Breast epithelium (tissue), 3 donors: ENCODE data around the gene GPC4.

Experiments used
- POLR2A ChIP-seq: fragments of 450-650 bp; IDR thresholded peaks from one replicate; pipeline ENCODE4 v1.6.1; 2016; ENCODE audit warnings: antibody characterized with exemption, mild to moderate bottlenecking, moderate library complexity
- POLR2AphosphoS5 ChIP-seq, 3 donors: sonication (generic); formaldehyde crosslinking; IDR thresholded peaks; one replicate each; pipeline ENCODE4 v1.6.1; 2017; ENCODE audit warnings: antibody characterized with exemption in 3 of 3
- TF ChIP-seq, protein P1 (sequence below), 3 donors: fragments of 450-650 bp; IDR thresholded peaks; one replicate each; pipeline ENCODE4 v1.5.1; 2016 to 2017; ENCODE audit warnings: antibody characterized with exemption in 3 of 3, mild to moderate bottlenecking in 3 of 3, moderate library complexity in 3 of 3

DNA sequence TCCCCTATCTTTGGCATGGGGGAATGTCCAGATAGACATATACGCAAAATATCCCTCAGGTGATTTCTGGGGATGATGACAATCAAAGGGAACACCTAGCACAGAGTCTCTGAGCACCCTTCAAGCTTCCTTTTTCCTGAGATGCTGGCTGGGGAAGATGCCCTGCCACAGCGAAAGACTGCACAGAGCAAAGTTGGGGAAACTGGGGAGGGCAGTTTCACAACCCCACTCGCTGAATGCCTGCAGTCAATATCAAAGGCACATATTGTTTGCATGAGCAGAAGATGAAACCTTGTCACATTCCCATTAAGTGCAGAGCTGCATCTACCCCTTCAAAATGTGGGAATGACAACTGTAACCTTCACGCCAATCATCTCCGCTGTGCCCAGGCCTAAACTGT lies 2.6 kb downstream of the GPC4 start:
- no peak for TF ChIP-seq POLR2AphosphoS5 (IDR thresholded peaks at IDR 0.05)
- TF ChIP-seq POLR2A = no peak
- TF ChIP-seq, protein P1, sequence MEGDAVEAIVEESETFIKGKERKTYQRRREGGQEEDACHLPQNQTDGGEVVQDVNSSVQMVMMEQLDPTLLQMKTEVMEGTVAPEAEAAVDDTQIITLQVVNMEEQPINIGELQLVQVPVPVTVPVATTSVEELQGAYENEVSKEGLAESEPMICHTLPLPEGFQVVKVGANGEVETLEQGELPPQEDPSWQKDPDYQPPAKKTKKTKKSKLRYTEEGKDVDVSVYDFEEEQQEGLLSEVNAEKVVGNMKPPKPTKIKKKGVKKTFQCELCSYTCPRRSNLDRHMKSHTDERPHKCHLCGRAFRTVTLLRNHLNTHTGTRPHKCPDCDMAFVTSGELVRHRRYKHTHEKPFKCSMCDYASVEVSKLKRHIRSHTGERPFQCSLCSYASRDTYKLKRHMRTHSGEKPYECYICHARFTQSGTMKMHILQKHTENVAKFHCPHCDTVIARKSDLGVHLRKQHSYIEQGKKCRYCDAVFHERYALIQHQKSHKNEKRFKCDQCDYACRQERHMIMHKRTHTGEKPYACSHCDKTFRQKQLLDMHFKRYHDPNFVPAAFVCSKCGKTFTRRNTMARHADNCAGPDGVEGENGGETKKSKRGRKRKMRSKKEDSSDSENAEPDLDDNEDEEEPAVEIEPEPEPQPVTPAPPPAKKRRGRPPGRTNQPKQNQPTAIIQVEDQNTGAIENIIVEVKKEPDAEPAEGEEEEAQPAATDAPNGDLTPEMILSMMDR (IDR thresholded peaks at IDR 0.05) = no peak
